H9 (cell line): ENCODE results near the gene SLC4A5. TPM values are rescaled to one million over a fixed set of nuclear protein-coding genes. Genes with fewer than 3 reads are reported as not detected.

Experiments used
- DNase-seq: peaks from one replicate; pipeline ENCODE4 v3.0.0-alpha.2; 2017
- H2AFZ ChIP-seq: one replicate; pipeline ENCODE4 v1.6.1; 2013; ENCODE audit warnings: mild to moderate bottlenecking, low read length, control low read depth, moderate library complexity
- H2AK5ac ChIP-seq: 2 replicates; pipeline ENCODE4 v1.6.1; 2013; ENCODE audit warnings: low read length, control low read depth, mixed read lengths; ENCODE audit not compliant: insufficient read length
- H2BK120ac ChIP-seq: one replicate; pipeline ENCODE4 v1.6.1; 2013; ENCODE audit warnings: low read depth, mild to moderate bottlenecking, low read length, control low read depth, inconsistent platforms; ENCODE audit not compliant: poor library complexity, severe bottlenecking
- H2BK12ac ChIP-seq: 2 replicates; pipeline ENCODE4 v1.6.1; 2013; ENCODE audit warnings: low read length, control low read depth, mixed read lengths, low read depth; ENCODE audit not compliant: insufficient read length
- H2BK15ac ChIP-seq: 2 replicates; pipeline ENCODE4 v1.6.1; 2013; ENCODE audit warnings: low read depth, low read length, control low read depth
- H2BK20ac ChIP-seq: one replicate; pipeline ENCODE4 v1.6.1; 2013; ENCODE audit warnings: low read depth, mild to moderate bottlenecking, low read length, control low read depth, inconsistent platforms; ENCODE audit not compliant: poor library complexity, severe bottlenecking
- H2BK5ac ChIP-seq: 2 replicates; pipeline ENCODE4 v1.6.1; 2013; ENCODE audit warnings: low read length, control low read depth, mixed read lengths; ENCODE audit not compliant: insufficient read length
- H3K14ac ChIP-seq: 2 replicates; pipeline ENCODE4 v1.6.1; 2013; ENCODE audit warnings: low read length, control low read depth; ENCODE audit not compliant: insufficient read depth
- H3K18ac ChIP-seq: 2 replicates; pipeline ENCODE4 v1.6.1; 2013; ENCODE audit warnings: low read depth, mild to moderate bottlenecking, mixed read lengths, low read length, control low read depth; ENCODE audit not compliant: insufficient read length
- H3K23ac ChIP-seq: 2 replicates; pipeline ENCODE4 v1.6.1; 2013; ENCODE audit warnings: low read length, control low read depth, mixed read lengths, low read depth; ENCODE audit not compliant: insufficient read length
- H3K23me2 ChIP-seq: 2 replicates; pipeline ENCODE4 v1.6.1; 2013; ENCODE audit warnings: low read depth, mild to moderate bottlenecking, mixed read lengths, low read length, control low read depth; ENCODE audit not compliant: insufficient read length, poor library complexity, severe bottlenecking
- H3K27ac ChIP-seq: 2 replicates; pipeline ENCODE4 v1.5.1; 2013; ENCODE audit warnings: low read length, control low read depth, mixed read lengths, low read depth; ENCODE audit not compliant: insufficient read length
- H3K27me3 ChIP-seq: 2 replicates; pipeline ENCODE4 v1.6.1; 2013; ENCODE audit warnings: low read length, control low read depth, inconsistent platforms; ENCODE audit not compliant: insufficient read depth
- H3K4ac ChIP-seq: 2 replicates; pipeline ENCODE4 v1.6.1; 2013; ENCODE audit warnings: low read depth, mild to moderate bottlenecking, control low read depth, inconsistent platforms, low read length, moderate library complexity
- H3K4me1 ChIP-seq: 2 replicates; pipeline ENCODE4 v1.6.1; 2013; ENCODE audit warnings: low read length, control low read depth, inconsistent platforms; ENCODE audit not compliant: insufficient read depth
- H3K4me2 ChIP-seq: 2 replicates; pipeline ENCODE4 v1.6.1; 2013; ENCODE audit warnings: low read length, control low read depth, mixed read lengths; ENCODE audit not compliant: insufficient read length, insufficient read depth
- H3K56ac ChIP-seq: 2 replicates; pipeline ENCODE4 v1.6.1; 2013; ENCODE audit warnings: low read depth, mild to moderate bottlenecking, mixed read lengths, low read length, control low read depth; ENCODE audit not compliant: insufficient read length
- H3K79me1 ChIP-seq: 2 replicates; pipeline ENCODE4 v1.6.1; 2013; ENCODE audit warnings: low read depth, mild to moderate bottlenecking, moderate library complexity, low read length, control low read depth, inconsistent platforms; ENCODE audit not compliant: insufficient read depth, poor library complexity, severe bottlenecking
- H3K79me2 ChIP-seq: 2 replicates; pipeline ENCODE4 v1.6.1; 2013; ENCODE audit warnings: low read length, control low read depth, inconsistent platforms; ENCODE audit not compliant: insufficient read depth
- H3K9ac ChIP-seq: 2 replicates; pipeline ENCODE4 v1.6.1; 2013; ENCODE audit warnings: low read length, control low read depth, mixed read lengths; ENCODE audit not compliant: insufficient read length; ENCODE audit errors: extremely low read depth
- H3K9me3 ChIP-seq: one replicate; pipeline ENCODE4 v1.6.1; 2013; ENCODE audit warnings: low read depth, low read length, inconsistent platforms; ENCODE audit not compliant: control insufficient read depth
- H3T11ph ChIP-seq: one replicate; pipeline ENCODE4 v1.6.1; 2013; ENCODE audit warnings: mild to moderate bottlenecking, low read length, control low read depth, inconsistent platforms
- H4K20me1 ChIP-seq: one replicate; pipeline ENCODE4 v1.6.1; 2013; ENCODE audit not compliant: control insufficient read depth, insufficient read length, insufficient read depth
- H4K5ac ChIP-seq: 2 replicates; pipeline ENCODE4 v1.6.1; 2013; ENCODE audit warnings: low read depth, mild to moderate bottlenecking, mixed read lengths, low read length, control low read depth; ENCODE audit not compliant: insufficient read length
- H4K8ac ChIP-seq: replicated peaks from 2 replicates; pipeline ENCODE4 v1.6.1; 2013; ENCODE audit warnings: low read length, control low read depth, mixed read lengths, low read depth; ENCODE audit not compliant: insufficient read length
- H4K91ac ChIP-seq: 2 replicates; pipeline ENCODE4 v1.6.1; 2013; ENCODE audit warnings: low read depth, mild to moderate bottlenecking, moderate library complexity, mixed read lengths, low read length, control low read depth; ENCODE audit not compliant: insufficient read length
- H3K27ac Mint-ChIP-seq, 3 experiments: 2 replicates in 2 of 3; 3 replicates in 1 of 3; pipeline ENCODE4 v1.8.0; 2020 to 2021; ENCODE audit warnings: mixed read lengths in 3 of 3, mild to moderate bottlenecking in 1 of 3, moderate library complexity in 1 of 3
- H3K27me3 Mint-ChIP-seq: 2 replicates; pipeline ENCODE4 v1.8.0; 2021; ENCODE audit warnings: low read depth, mild to moderate bottlenecking, moderate library complexity, mixed read lengths
- H3K36me3 Mint-ChIP-seq, 3 experiments: 2 replicates in 2 of 3; 3 replicates in 1 of 3; pipeline ENCODE4 v1.8.0; 2020 to 2021; ENCODE audit warnings: low read depth in 3 of 3, mixed read lengths in 3 of 3; ENCODE audit not compliant: insufficient read depth in 1 of 3
- H3K4me1 Mint-ChIP-seq, 2 experiments: 2 replicates each; pipeline ENCODE4 v1.8.0; 2020; ENCODE audit warnings: mixed read lengths in 2 of 2
- H3K4me3 Mint-ChIP-seq, 2 experiments: 2 replicates in 1 of 2; 3 replicates in 1 of 2; pipeline ENCODE4 v1.8.0; 2020 to 2021; ENCODE audit warnings: mild to moderate bottlenecking in 2 of 2, mixed read lengths in 2 of 2, moderate library complexity in 1 of 2
- H3K9me3 Mint-ChIP-seq, 2 experiments: 2 replicates in 1 of 2; 3 replicates in 1 of 2; pipeline ENCODE4 v1.8.0; 2020; ENCODE audit warnings: mild to moderate bottlenecking in 2 of 2, mixed read lengths in 2 of 2, moderate library complexity in 1 of 2
- CTCF ChIP-seq: fragments of 200-600 bp; sonication (generic); conservative IDR thresholded peaks from 3 replicates; pipeline ENCODE4 v1.8.0; 2021; ENCODE audit warnings: antibody characterized with exemption, mild to moderate bottlenecking
- WGBS: extraction: QIAGEN DNeasy Blood & Tissue Kit; methylation state at CpG from one replicate; pipeline ENCODE4 v1.1.7; 2013; ENCODE audit warnings: missing lambda C conversion rate, low lambda C conversion rate, mixed read lengths; ENCODE audit not compliant: insufficient read length; ENCODE audit errors: extremely low coverage; 5-methylcytosine and 5-hydroxymethylcytosine counted together
- total RNA-seq: library from RNA; stranded (reverse); gene quantifications from 2 replicates; pipeline ENCODE4 v1.2.1, GENCODE V29; 2021

The SLC4A5 gene
- total RNA-seq, 1 experiment from 2014 or later, result 0.50 TPM

GRCh38 chr2:74333175-74333574, 10.0 kb downstream of the SLC4A5 start:
- no peak overlapping the region for H3K14ac ChIP-seq
- H3K36me3 Mint-ChIP-seq, result no peaks in the 10 kb centered on the region
- no peaks in the 10 kb centered on the region for H3K27me3 ChIP-seq
- WGBS, result no CpG with 5 or more reads among the region's 3 CpGs
- no peaks in the 10 kb centered on the region for H3K23me2 ChIP-seq
- H4K20me1 ChIP-seq, result no peaks in the 10 kb centered on the region
- H3K9me3 ChIP-seq, result no peaks in the 10 kb centered on the region
- H2BK12ac ChIP-seq, result no peak overlapping the region
- H2BK20ac ChIP-seq, result no peak overlapping the region
- no peaks in the 10 kb centered on the region for H3K79me1 ChIP-seq
- H3K56ac ChIP-seq, result no peak overlapping the region
- no peaks in the 10 kb centered on the region for H3K79me2 ChIP-seq
- H3K4me1 ChIP-seq, result no peaks in the 10 kb centered on the region
- H3K27me3 Mint-ChIP-seq, result peaks cover 4% of the 10 kb centered on the region
- no peak overlapping the region for H2BK5ac ChIP-seq
- TF ChIP-seq CTCF, result peak; percentile 73
- H3K4me2 ChIP-seq, result no peak overlapping the region
- H2BK15ac ChIP-seq, result no peak overlapping the region
- peak; percentile 40 for DNase-seq
- no peak overlapping the region for H3K4ac ChIP-seq
- no peak overlapping the region for H3K27ac ChIP-seq
- H2AK5ac ChIP-seq, result no peak overlapping the region
- H3K9ac ChIP-seq, result no peak overlapping the region
- H3K27ac Mint-ChIP-seq, result no peak overlapping the region
- H3T11ph ChIP-seq, result no peak overlapping the region
- peaks cover 2% of the 10 kb centered on the region in 2 experiments for H3K4me1 Mint-ChIP-seq
- H3K4me3 Mint-ChIP-seq, result no peak overlapping the region
- H3K18ac ChIP-seq, result no peak overlapping the region
- H4K5ac ChIP-seq, result no peak overlapping the region
- H3K23ac ChIP-seq, result no peak overlapping the region
- H4K8ac ChIP-seq, result no peak overlapping the region
- no peak overlapping the region for H4K91ac ChIP-seq
- no peaks in the 10 kb centered on the region for H3K9me3 Mint-ChIP-seq
- H2AFZ ChIP-seq, result no peak overlapping the region
- no peak overlapping the region for H2BK120ac ChIP-seq
